ENCODE measurements around the gene MON2.
A peak's percentile ranks its signal among the peaks of the same experiment; 100 is the strongest.
"Not testable (repeated sequence)": the region's sequence is repeated elsewhere in the genome, so short reads cannot be mapped to it uniquely, and the experiment has no call there.

Gene MON2

GRCh38 chr12:62552906-62553556 is 86.4 kb downstream of the MON2 start:
- DNase-seq: no peak

- DNase-seq: not testable (repeated sequence)
Measured at GRCh38 chr12:62559366-62559765, 92.7 kb downstream of the MON2 start.

GRCh38 chr12:62562846-62563245 is 96.2 kb downstream of the MON2 start:
- DNase-seq: no peak

- no peak for DNase-seq
Measured at GRCh38 chr12:62575036-62575435, 108.4 kb downstream of the MON2 start.

- DNase-seq: no peak
Measured at GRCh38 chr12:62576503-62576902, 109.9 kb downstream of the MON2 start.

GRCh38 chr12:62578726-62579125 is 112.1 kb downstream of the MON2 start:
- no peak for DNase-seq

GRCh38 chr12:62581288-62582064 is 114.8 kb downstream of the MON2 start:
- no peak for DNase-seq

- DNase-seq: no peak
Measured at GRCh38 chr12:62582065-62582366, 115.4 kb downstream of the MON2 start.

- no peak for DNase-seq
Measured at GRCh38 chr12:62584619-62585018, 118.0 kb downstream of the MON2 start.

- no peak for DNase-seq
Measured at GRCh38 chr12:62586850-62587249, 120.2 kb downstream of the MON2 start.

- no peak for DNase-seq
Measured at GRCh38 chr12:62588916-62589315, 122.3 kb downstream of the MON2 start.

- DNase-seq: no peak
Measured at GRCh38 chr12:62597253-62597652, 130.6 kb downstream of the MON2 start.

- no peak for DNase-seq
Measured at GRCh38 chr12:62598846-62599245, 132.2 kb downstream of the MON2 start.

GRCh38 chr12:62599854-62600437 is 133.3 kb downstream of the MON2 start:
- no peak for DNase-seq

GRCh38 chr12:62601765-62602164 is 135.1 kb downstream of the MON2 start:
- no peak for DNase-seq

- DNase-seq: peak; percentile 80
Measured at GRCh38 chr12:62602255-62603060, 135.8 kb downstream of the MON2 start.

- DNase-seq: peak; percentile 80
Measured at GRCh38 chr12:62603061-62603810, 136.6 kb downstream of the MON2 start.

- DNase-seq: no peak
Measured at GRCh38 chr12:62603811-62604098, 137.1 kb downstream of the MON2 start.

- no peak for DNase-seq
Measured at GRCh38 chr12:62604373-62604772, 137.7 kb downstream of the MON2 start.

GRCh38 chr12:62604871-62605270 is 138.2 kb downstream of the MON2 start:
- DNase-seq: no peak

- DNase-seq: no peak
Measured at GRCh38 chr12:62605981-62606380, 139.4 kb downstream of the MON2 start.

GRCh38 chr12:62606654-62607053 is 140.0 kb downstream of the MON2 start:
- DNase-seq: no peak

GRCh38 chr12:62613081-62613480 is 146.5 kb downstream of the MON2 start:
- no peak for DNase-seq

Measured in activated gamma-delta T cell (primary cell).